Measurements from ENCODE around the gene PLPP7. TPM values are rescaled to one million over a fixed set of nuclear protein-coding genes. Genes with fewer than 3 reads are reported as not detected.

PLPP7 gene
- total RNA-seq, 2 experiments from 2014 or later = 0.21 TPM; not detected in 1

- DNase-seq = no peak
- no peak for ATAC-seq
- Mint-ChIP-seq H3K9me3 (ENCODE audit: insufficient read depth) (no peaks in the 10 kb centered on the region), H3K27me3 (ENCODE audit: low read depth) (peaks cover 29% of the 10 kb centered on the region), H3K4me1 (ENCODE audit: low read depth) (peaks cover 25% of the 10 kb centered on the region), H3K27ac (no peak overlapping the region), H3K36me3 (ENCODE audit: low read depth) (peaks cover 2% of the 10 kb centered on the region), H3K4me3 (peak overlapping the region; percentile 17)
- ChIA-PET CTCF (no interaction called here), POLR2A (no interaction called here)
Measured at GRCh38 chr9:131282688-131283422, 6.7 kb upstream of the PLPP7 start.

GRCh38 chr9:131284856-131285255 is 4.7 kb upstream of the PLPP7 start:
- Mint-ChIP-seq H3K4me1 (ENCODE audit: low read depth) (peaks cover 9% of the 10 kb centered on the region), H3K27me3 (ENCODE audit: low read depth) (peaks cover 29% of the 10 kb centered on the region), H3K4me3 (no peak overlapping the region), H3K36me3 (ENCODE audit: low read depth) (no peaks in the 10 kb centered on the region), H3K27ac (no peak overlapping the region), H3K9me3 (ENCODE audit: insufficient read depth) (no peaks in the 10 kb centered on the region)
- no peak for DNase-seq
- POLR2A ChIA-PET = interaction anchor here (1.2 kb wide), 1 partner anchor 29 kb away, joined by 4 read pairs; no protein-coding TSS in a partner anchor
- CTCF ChIA-PET = no interaction called here
- no peak for ATAC-seq

GRCh38 chr9:131287359-131287758 is 2.2 kb upstream of the PLPP7 start:
- DNase-seq (no peak), ATAC-seq (no peak)
- ChIA-PET POLR2A (interaction anchor here (0.7 kb wide), 1 partner anchor 16 kb away, joined by 3 read pairs; no protein-coding TSS in a partner anchor), CTCF (no interaction called here)
- Mint-ChIP-seq H3K27ac (no peak overlapping the region), H3K9me3 (ENCODE audit: insufficient read depth) (no peaks in the 10 kb centered on the region), H3K36me3 (ENCODE audit: low read depth) (no peaks in the 10 kb centered on the region), H3K4me3 (no peak overlapping the region), H3K4me1 (ENCODE audit: low read depth) (peaks cover 2% of the 10 kb centered on the region), H3K27me3 (ENCODE audit: low read depth) (peaks cover 16% of the 10 kb centered on the region)

- ATAC-seq = no peak
- H3K27me3 Mint-ChIP-seq (ENCODE audit: low read depth) = peaks cover 12% of the 10 kb centered on the region
Measured at GRCh38 chr9:131288217-131288616, 1.3 kb upstream of the PLPP7 start.

GRCh38 chr9:131290036-131290766 is 678 bp downstream of the PLPP7 start:
- Mint-ChIP-seq H3K9me3 (ENCODE audit: insufficient read depth) (no peaks in the 10 kb centered on the region), H3K27ac (no peak overlapping the region), H3K27me3 (ENCODE audit: low read depth) (peaks cover 2% of the 10 kb centered on the region), H3K4me1 (ENCODE audit: low read depth) (no peaks in the 10 kb centered on the region), H3K4me3 (no peak overlapping the region), H3K36me3 (ENCODE audit: low read depth) (no peaks in the 10 kb centered on the region)
- CTCF ChIA-PET = interaction anchor here (1.2 to 2.1 kb wide), 2 partner anchors 33 to 46 kb away, joined by 3 to 7 read pairs; no protein-coding TSS in a partner anchor
- POLR2A ChIA-PET = interaction anchor here (1.7 kb wide), 1 partner anchor 34 kb away, joined by 3 read pairs; no protein-coding TSS in a partner anchor
- ATAC-seq (no peak), DNase-seq (no peak)

More at GRCh38 chr9:131288217-131288616, 1.3 kb upstream of the PLPP7 start:
- H3K27ac Mint-ChIP-seq = no peak overlapping the region
- no peaks in the 10 kb centered on the region for H3K9me3 Mint-ChIP-seq (ENCODE audit: insufficient read depth)
- H3K4me1 Mint-ChIP-seq (ENCODE audit: low read depth) = peaks cover 2% of the 10 kb centered on the region
- no peak for DNase-seq
- ChIA-PET POLR2A (interaction anchor here (0.7 to 1.3 kb wide), 2 partner anchors 15 to 51 kb away, joined by 3 to 5 read pairs; no protein-coding TSS in a partner anchor), CTCF (interaction anchor here (2.1 kb wide), 1 partner anchor 48 kb away, joined by 7 read pairs; no protein-coding TSS in a partner anchor)
- H3K36me3 Mint-ChIP-seq (ENCODE audit: low read depth) = no peaks in the 10 kb centered on the region
- H3K4me3 Mint-ChIP-seq = no peak overlapping the region

GRCh38 chr9:131290767-131291370 is 1.3 kb downstream of the PLPP7 start:
- ChIA-PET CTCF (no interaction called here), POLR2A (no interaction called here)
- Mint-ChIP-seq H3K4me3 (no peak overlapping the region), H3K9me3 (ENCODE audit: insufficient read depth) (no peaks in the 10 kb centered on the region), H3K27me3 (ENCODE audit: low read depth) (peaks cover 7% of the 10 kb centered on the region), H3K36me3 (ENCODE audit: low read depth) (no peaks in the 10 kb centered on the region), H3K27ac (no peak overlapping the region), H3K4me1 (ENCODE audit: low read depth) (no peaks in the 10 kb centered on the region)
- ATAC-seq (no peak), DNase-seq (no peak)

- Mint-ChIP-seq H3K9me3 (ENCODE audit: insufficient read depth) (no peaks in the 10 kb centered on the region), H3K36me3 (ENCODE audit: low read depth) (no peaks in the 10 kb centered on the region), H3K4me1 (ENCODE audit: low read depth) (no peaks in the 10 kb centered on the region), H3K27ac (no peak overlapping the region), H3K4me3 (no peak overlapping the region), H3K27me3 (ENCODE audit: low read depth) (peaks cover 7% of the 10 kb centered on the region)
- ChIA-PET CTCF (interaction anchor here (0.6 kb wide), 1 partner anchor 42 kb away, joined by 3 read pairs; no protein-coding TSS in a partner anchor), POLR2A (no interaction called here)
- ATAC-seq (no peak), DNase-seq (no peak)
Measured at GRCh38 chr9:131291795-131292315, 2.3 kb downstream of the PLPP7 start.

- Mint-ChIP-seq H3K9me3 (ENCODE audit: insufficient read depth) (no peaks in the 10 kb centered on the region), H3K4me3 (no peak overlapping the region), H3K4me1 (ENCODE audit: low read depth) (no peaks in the 10 kb centered on the region), H3K27me3 (ENCODE audit: low read depth) (peaks cover 7% of the 10 kb centered on the region), H3K27ac (no peak overlapping the region), H3K36me3 (ENCODE audit: low read depth) (no peaks in the 10 kb centered on the region)
- DNase-seq (no peak), ATAC-seq (no peak)
- ChIA-PET CTCF (interaction anchor here (1.0 kb wide), 1 partner anchor 111 kb away, joined by 3 read pairs; no protein-coding TSS in a partner anchor), POLR2A (no interaction called here)
Measured at GRCh38 chr9:131292937-131293336, 3.4 kb downstream of the PLPP7 start.

GRCh38 chr9:131296460-131296859 is 6.9 kb downstream of the PLPP7 start:
- no peaks in the 10 kb centered on the region for H3K9me3 Mint-ChIP-seq (ENCODE audit: insufficient read depth)

GRCh38 chr9:131296906-131297500 is 7.5 kb downstream of the PLPP7 start:
- no peak overlapping the region for H3K27ac Mint-ChIP-seq
- no peaks in the 10 kb centered on the region for H3K36me3 Mint-ChIP-seq (ENCODE audit: low read depth)
- ChIA-PET CTCF (interaction anchor here (1.4 kb wide), 1 partner anchor 13 kb away, joined by 3 read pairs; no protein-coding TSS in a partner anchor), POLR2A (no interaction called here)
- H3K27me3 Mint-ChIP-seq (ENCODE audit: low read depth) = peaks cover 7% of the 10 kb centered on the region
- DNase-seq (no peak), ATAC-seq (no peak)
- H3K4me1 Mint-ChIP-seq (ENCODE audit: low read depth) = no peaks in the 10 kb centered on the region
- H3K9me3 Mint-ChIP-seq (ENCODE audit: insufficient read depth) = no peaks in the 10 kb centered on the region
- no peak overlapping the region for H3K4me3 Mint-ChIP-seq

More at GRCh38 chr9:131296460-131296859, 6.9 kb downstream of the PLPP7 start:
- ATAC-seq (no peak), DNase-seq (no peak)
- Mint-ChIP-seq H3K4me1 (ENCODE audit: low read depth) (no peaks in the 10 kb centered on the region), H3K27me3 (ENCODE audit: low read depth) (peaks cover 7% of the 10 kb centered on the region), H3K36me3 (ENCODE audit: low read depth) (no peaks in the 10 kb centered on the region), H3K4me3 (no peak overlapping the region), H3K27ac (no peak overlapping the region)
- ChIA-PET CTCF (no interaction called here), POLR2A (no interaction called here)

GRCh38 chr9:131297903-131298302 is 8.4 kb downstream of the PLPP7 start:
- ATAC-seq (no peak), DNase-seq (no peak)
- Mint-ChIP-seq H3K27ac (no peak overlapping the region), H3K4me3 (no peak overlapping the region), H3K4me1 (ENCODE audit: low read depth) (no peaks in the 10 kb centered on the region), H3K27me3 (ENCODE audit: low read depth) (peaks cover 7% of the 10 kb centered on the region), H3K36me3 (ENCODE audit: low read depth) (no peaks in the 10 kb centered on the region), H3K9me3 (ENCODE audit: insufficient read depth) (no peaks in the 10 kb centered on the region)
- POLR2A ChIA-PET = no interaction called here
- CTCF ChIA-PET = interaction anchor here (0.8 to 1.4 kb wide), 2 partner anchors 14 to 39 kb away, joined by 3 read pairs; no protein-coding TSS in a partner anchor
